ENCODE results near the gene OSBPL7. TPM values are rescaled to one million over a fixed set of nuclear protein-coding genes. Genes with fewer than 3 reads are reported as not detected.

OSBPL7 gene
- total RNA-seq, result 10 to 100 TPM; 18.4 to 24.6 TPM

- Mint-ChIP-seq H3K36me3 (ENCODE audit: low read depth) (peaks cover 16% of the 10 kb centered on the region), H3K27me3 (ENCODE audit: low read depth) (no peaks in the 10 kb centered on the region), H3K4me3 (peak within 1 kb of the TSS; percentile 94), H3K9me3 (no peaks in the 10 kb centered on the region), H3K4me1 (ENCODE audit: low read depth) (peaks cover 23% of the 10 kb centered on the region), H3K27ac (peak within 1 kb of the TSS; percentile 70)
- DNase-seq, result peak; percentile 89
- intact Hi-C loops (cut with micrococcal nuclease), result no loop called here
- CTCF ChIA-PET, result interaction anchor here (0.6 to 1.5 kb wide), 4 partner anchors 21 to 82 kb away, joined by 3 to 4 read pairs (median 3); no protein-coding TSS in a partner anchor
Measured at GRCh38 chr17:47821424-47822391, at the start of gene OSBPL7. Gene OSBPL7, minus strand, starts transcription at chr17:47821794. Its CDS starts 1,516 bp downstream, at chr17:47820278.

- Mint-ChIP-seq H3K36me3 (ENCODE audit: low read depth) (no peaks in the 10 kb centered on the region), H3K9me3 (no peaks in the 10 kb centered on the region), H3K27ac (no peak overlapping the region), H3K27me3 (ENCODE audit: low read depth) (peaks cover 35% of the 10 kb centered on the region), H3K4me3 (no peak overlapping the region), H3K4me1 (ENCODE audit: low read depth) (peaks cover 3% of the 10 kb centered on the region)
- intact Hi-C loops (cut with micrococcal nuclease), result no loop called here
- CTCF ChIA-PET, result interaction anchor here (1.7 kb wide), 1 partner anchor 14 kb away, joined by 7 read pairs; no protein-coding TSS in a partner anchor
- no peak for DNase-seq
Measured at GRCh38 chr17:47871048-47871447, 49.5 kb upstream of the OSBPL7 start.

- intact Hi-C loops (cut with micrococcal nuclease), result no loop called here
- peaks cover 7% of the 10 kb centered on the region for H3K4me1 Mint-ChIP-seq (ENCODE audit: low read depth)
- CTCF ChIA-PET, result interaction anchor here (1.5 to 1.7 kb wide), 2 partner anchors 15 to 19 kb away, joined by 5 to 7 read pairs; no protein-coding TSS in a partner anchor
- peaks cover 31% of the 10 kb centered on the region for H3K27me3 Mint-ChIP-seq (ENCODE audit: low read depth)
- no peak overlapping the region for H3K27ac Mint-ChIP-seq
- H3K9me3 Mint-ChIP-seq, result no peaks in the 10 kb centered on the region
- no peak overlapping the region for H3K4me3 Mint-ChIP-seq
- DNase-seq, result no peak
- H3K36me3 Mint-ChIP-seq (ENCODE audit: low read depth), result no peaks in the 10 kb centered on the region
Measured at GRCh38 chr17:47870056-47870455, 48.5 kb upstream of the OSBPL7 start.

GRCh38 chr17:47869114-47869513, 47.5 kb upstream of the OSBPL7 start:
- H3K9me3 Mint-ChIP-seq, result no peaks in the 10 kb centered on the region

GRCh38 chr17:47867813-47868533, 46.4 kb upstream of the OSBPL7 start:
- Mint-ChIP-seq H3K27ac (no peak overlapping the region), H3K4me3 (no peak overlapping the region), H3K27me3 (ENCODE audit: low read depth) (peaks cover 18% of the 10 kb centered on the region), H3K4me1 (ENCODE audit: low read depth) (peaks cover 18% of the 10 kb centered on the region), H3K9me3 (no peaks in the 10 kb centered on the region), H3K36me3 (ENCODE audit: low read depth) (no peaks in the 10 kb centered on the region)
- CTCF ChIA-PET, result interaction anchor here (1.3 kb wide), 1 partner anchor 26 kb away, joined by 5 read pairs; the partner anchor contains the start of gene SCRN2
- intact Hi-C loops (cut with micrococcal nuclease), result no loop called here
- DNase-seq, result no peak

More at GRCh38 chr17:47869114-47869513, 47.5 kb upstream of the OSBPL7 start:
- Mint-ChIP-seq H3K4me3 (no peak overlapping the region), H3K27me3 (ENCODE audit: low read depth) (peaks cover 26% of the 10 kb centered on the region), H3K27ac (no peak overlapping the region), H3K36me3 (ENCODE audit: low read depth) (no peaks in the 10 kb centered on the region), H3K4me1 (ENCODE audit: low read depth) (peaks cover 14% of the 10 kb centered on the region)
- intact Hi-C loops (cut with micrococcal nuclease), result no loop called here
- CTCF ChIA-PET, result interaction anchor here (1.3 to 1.5 kb wide), 2 partner anchors 20 to 27 kb away, joined by 5 read pairs; partner anchors contain the start of gene SCRN2
- DNase-seq, result no peak

- CTCF ChIA-PET, result no interaction called here
- H3K27me3 Mint-ChIP-seq (ENCODE audit: low read depth), result peaks cover 14% of the 10 kb centered on the region
- H3K4me1 Mint-ChIP-seq (ENCODE audit: low read depth), result peaks cover 22% of the 10 kb centered on the region
- H3K4me3 Mint-ChIP-seq, result no peak overlapping the region
- H3K36me3 Mint-ChIP-seq (ENCODE audit: low read depth), result no peaks in the 10 kb centered on the region
- intact Hi-C loops (cut with micrococcal nuclease), result no loop called here
- H3K27ac Mint-ChIP-seq, result no peak overlapping the region
- H3K9me3 Mint-ChIP-seq, result no peaks in the 10 kb centered on the region
- DNase-seq, result no peak
Measured at GRCh38 chr17:47866941-47867340, 45.3 kb upstream of the OSBPL7 start.

GRCh38 chr17:47864791-47865216, 43.2 kb upstream of the OSBPL7 start:
- peaks cover 21% of the 10 kb centered on the region for H3K4me1 Mint-ChIP-seq (ENCODE audit: low read depth)
- H3K9me3 Mint-ChIP-seq, result no peaks in the 10 kb centered on the region
- H3K36me3 Mint-ChIP-seq (ENCODE audit: low read depth), result no peaks in the 10 kb centered on the region
- DNase-seq, result peak; percentile 32
- intact Hi-C loops (cut with micrococcal nuclease), result no loop called here
- H3K4me3 Mint-ChIP-seq, result no peak overlapping the region
- peak overlapping the region; percentile 3 for H3K27ac Mint-ChIP-seq
- CTCF ChIA-PET, result interaction anchor here (1.0 to 2.3 kb wide), 2 partner anchors 15 to 20 kb away, joined by 3 to 11 read pairs; no protein-coding TSS in a partner anchor
- H3K27me3 Mint-ChIP-seq (ENCODE audit: low read depth), result no peaks in the 10 kb centered on the region

GRCh38 chr17:47862621-47863440, 41.2 kb upstream of the OSBPL7 start:
- no peaks in the 10 kb centered on the region for H3K36me3 Mint-ChIP-seq (ENCODE audit: low read depth)
- H3K4me3 Mint-ChIP-seq, result no peak overlapping the region
- CTCF ChIA-PET, result interaction anchor here (0.6 to 1.6 kb wide), 5 partner anchors 15 to 624 kb away, joined by 3 to 6 read pairs (median 5); no protein-coding TSS in a partner anchor
- H3K4me1 Mint-ChIP-seq (ENCODE audit: low read depth), result peaks cover 21% of the 10 kb centered on the region
- H3K27me3 Mint-ChIP-seq (ENCODE audit: low read depth), result no peaks in the 10 kb centered on the region
- no peaks in the 10 kb centered on the region for H3K9me3 Mint-ChIP-seq
- no peak overlapping the region for H3K27ac Mint-ChIP-seq
- intact Hi-C loops (cut with micrococcal nuclease), result no loop called here
- no peak for DNase-seq

GRCh38 chr17:47860386-47860785, 38.8 kb upstream of the OSBPL7 start:
- no peak for DNase-seq
- H3K9me3 Mint-ChIP-seq, result no peaks in the 10 kb centered on the region
- H3K36me3 Mint-ChIP-seq (ENCODE audit: low read depth), result no peaks in the 10 kb centered on the region
- intact Hi-C loops (cut with micrococcal nuclease), result no loop called here
- no peak overlapping the region for H3K27ac Mint-ChIP-seq
- CTCF ChIA-PET, result interaction anchor here (1.1 to 1.8 kb wide), 4 partner anchors 13 to 25 kb away, joined by 4 to 6 read pairs (median 5); partner anchors contain the start of gene SCRN2
- H3K4me3 Mint-ChIP-seq, result no peak overlapping the region
- peaks cover 4% of the 10 kb centered on the region for H3K27me3 Mint-ChIP-seq (ENCODE audit: low read depth)
- peaks cover 20% of the 10 kb centered on the region for H3K4me1 Mint-ChIP-seq (ENCODE audit: low read depth)

GRCh38 chr17:47857551-47858455, 36.2 kb upstream of the OSBPL7 start:
- no peaks in the 10 kb centered on the region for H3K36me3 Mint-ChIP-seq (ENCODE audit: low read depth)
- peaks cover 28% of the 10 kb centered on the region for H3K27me3 Mint-ChIP-seq (ENCODE audit: low read depth)
- no peak for DNase-seq
- CTCF ChIA-PET, result interaction anchor here (0.8 to 1.7 kb wide), 4 partner anchors 9 to 216 kb away, joined by 3 to 8 read pairs (median 4); no protein-coding TSS in a partner anchor
- intact Hi-C loops (cut with micrococcal nuclease), result no loop called here
- no peak overlapping the region for H3K27ac Mint-ChIP-seq
- H3K9me3 Mint-ChIP-seq, result no peaks in the 10 kb centered on the region
- H3K4me3 Mint-ChIP-seq, result no peak overlapping the region
- peaks cover 4% of the 10 kb centered on the region for H3K4me1 Mint-ChIP-seq (ENCODE audit: low read depth)
